Caco-2 (cell line): ENCODE results near the gene MCRIP2. TPM values are rescaled to one million over a fixed set of nuclear protein-coding genes. Genes with fewer than 3 reads are reported as not detected.

Experiments
- BruUV-seq: library from RNA; stranded (reverse); fragments of 400-500 nt; replicated peaks from 2 replicates; lab custom pipeline; 2021; lab: Mats Ljungman, UMichigan
- CTCF ChIA-PET: fragments of 300-600 bp; sonication (Branson Sonifier 250); formaldehyde crosslinking; loops from one replicate; lab custom pipeline; 2022; ENCODE audit warnings: antibody characterized with exemption; lab: Charles Lee
- POLR2A ChIA-PET: fragments of 300-600 bp; sonication (Branson Sonifier 250); formaldehyde crosslinking; loops from one replicate; lab custom pipeline; 2022; ENCODE audit warnings: antibody characterized with exemption; lab: Charles Lee
- DNase-seq, 2 experiments: peaks; one replicate each; pipeline versions ENCODE4 v3.0.0 to v3.0.0-alpha.2; 2020 to 2022
- H3K27me3 ChIP-seq: replicated peaks from 2 replicates; pipeline ENCODE4 v1.6.0; 2011; ENCODE audit warnings: low read length; ENCODE audit not compliant: control insufficient read depth, insufficient read depth
- H3K36me3 ChIP-seq: 2 replicates; pipeline ENCODE4 v1.5.1; 2011; ENCODE audit warnings: low read length; ENCODE audit not compliant: control insufficient read depth, insufficient read depth
- H3K4me1 ChIP-seq: fragments of 250-450 bp; sonication (Bioruptor Pico); 2 replicates; pipeline ENCODE4 v1.5.1; 2020; ENCODE audit warnings: mild to moderate bottlenecking
- H3K4me3 ChIP-seq: 2 replicates; pipeline ENCODE4 v1.5.1; 2011; ENCODE audit warnings: low read depth, mild to moderate bottlenecking, control low read depth, low read length
- H3K9me3 ChIP-seq: fragments of 250-450 bp; sonication (Bioruptor Pico); 2 replicates; pipeline ENCODE4 v1.5.1; 2020; ENCODE audit warnings: mild to moderate bottlenecking, moderate library complexity
- H3K27ac Mint-ChIP-seq: one replicate; pipeline ENCODE4 v1.8.0; 2022; ENCODE audit warnings: mixed read lengths; ENCODE audit not compliant: unreplicated experiment
- H3K27me3 Mint-ChIP-seq: one replicate; pipeline ENCODE4 v1.8.0; 2022; ENCODE audit warnings: mixed read lengths; ENCODE audit not compliant: insufficient read depth, unreplicated experiment
- H3K36me3 Mint-ChIP-seq: one replicate; pipeline ENCODE4 v1.8.0; 2022; ENCODE audit warnings: mild to moderate bottlenecking, mixed read lengths; ENCODE audit not compliant: insufficient read depth, unreplicated experiment
- H3K4me1 Mint-ChIP-seq: one replicate; pipeline ENCODE4 v1.8.0; 2022; ENCODE audit warnings: low read depth, mixed read lengths; ENCODE audit not compliant: unreplicated experiment
- H3K4me3 Mint-ChIP-seq: one replicate; pipeline ENCODE4 v1.8.0; 2022; ENCODE audit warnings: mild to moderate bottlenecking, moderate library complexity, mixed read lengths; ENCODE audit not compliant: unreplicated experiment
- H3K9me3 Mint-ChIP-seq: one replicate; pipeline ENCODE4 v1.8.0; 2022; ENCODE audit warnings: mixed read lengths; ENCODE audit not compliant: unreplicated experiment
- intact Hi-C: fragments of 100-400 bp; cut with micrococcal nuclease; formaldehyde crosslinking; loops from one replicate; pipeline ENCODE4 v1.10.0; 2022; ENCODE audit not compliant: unreplicated experiment
- total RNA-seq: library from RNA; stranded (reverse); gene quantifications from 2 replicates; pipeline ENCODE4 v1.2.3, GENCODE V29; 2022
- TF ChIP-seq, protein P1 (sequence below), 2 experiments: fragments of 200-600 bp in 1 of 2; IDR thresholded peaks; 1 replicate in 1 of 2; 2 replicates in 1 of 2; pipeline versions ENCODE4 v1.5.1 to v1.8.0; 2011 to 2022; ENCODE audit warnings: antibody characterized with exemption in 1 of 2, control low read depth in 1 of 2, inconsistent platforms in 1 of 2, low read depth in 1 of 2, low read length in 1 of 2, mild to moderate bottlenecking in 1 of 2, moderate library complexity in 1 of 2; ENCODE audit not compliant: insufficient read depth in 1 of 2, severe bottlenecking in 1 of 2, unreplicated experiment in 1 of 2

The MCRIP2 gene
- total RNA-seq, 1 experiment from 2014 or later = 33.0 TPM

DNA sequence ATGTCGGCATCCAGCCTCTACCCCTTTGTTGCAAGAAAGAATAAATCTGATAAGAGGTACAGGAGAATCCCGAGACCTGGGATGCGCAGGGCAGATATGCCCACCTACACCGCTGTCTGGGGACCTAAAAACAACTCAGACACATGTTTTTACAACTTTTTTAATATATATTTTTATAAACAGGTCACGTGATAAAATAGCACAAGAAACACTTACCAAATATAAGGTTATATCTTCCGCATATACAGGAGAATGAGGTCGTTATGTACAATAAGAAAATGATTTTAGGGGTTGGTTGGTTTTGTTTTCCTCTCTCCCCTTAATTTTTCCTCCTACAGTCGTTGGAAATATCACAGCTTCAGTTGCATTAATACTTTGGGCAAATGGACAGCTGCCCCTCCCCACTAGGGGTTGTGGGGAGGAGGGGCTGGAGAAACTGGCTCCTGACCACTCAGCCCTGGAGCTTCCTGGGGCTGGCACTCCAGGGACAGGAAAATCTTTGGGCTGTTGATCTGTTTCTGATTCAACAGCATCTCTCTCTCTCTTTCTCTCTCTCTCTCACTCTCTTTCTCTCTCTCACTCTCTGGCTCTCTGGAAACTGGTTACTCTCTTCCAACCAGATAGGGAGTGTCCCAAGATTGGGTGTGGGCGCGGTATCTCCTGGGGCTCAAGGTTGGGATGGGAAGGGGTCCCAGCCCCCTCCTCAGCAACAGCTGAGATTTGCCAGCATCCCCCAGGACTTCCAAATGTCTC, 50.9 kb downstream of the MCRIP2 start:
- no peaks in the 10 kb centered on the region for H3K9me3 ChIP-seq
- CTCF ChIA-PET = no interaction called here
- no peak overlapping the region for H3K4me3 ChIP-seq
- Mint-ChIP-seq H3K36me3 (peaks cover 20% of the 10 kb centered on the region), H3K4me1 (peaks cover 7% of the 10 kb centered on the region), H3K9me3 (no peaks in the 10 kb centered on the region), H3K27ac (no peak overlapping the region), H3K27me3 (no peaks in the 10 kb centered on the region), H3K4me3 (peak overlapping the region; percentile 30)
- DNase-seq = no peak
- no peaks in the 10 kb centered on the region for H3K36me3 ChIP-seq
- no peaks in the 10 kb centered on the region for H3K27me3 ChIP-seq
- BruUV-seq = no TSS peak
- TF ChIP-seq, protein P1, sequence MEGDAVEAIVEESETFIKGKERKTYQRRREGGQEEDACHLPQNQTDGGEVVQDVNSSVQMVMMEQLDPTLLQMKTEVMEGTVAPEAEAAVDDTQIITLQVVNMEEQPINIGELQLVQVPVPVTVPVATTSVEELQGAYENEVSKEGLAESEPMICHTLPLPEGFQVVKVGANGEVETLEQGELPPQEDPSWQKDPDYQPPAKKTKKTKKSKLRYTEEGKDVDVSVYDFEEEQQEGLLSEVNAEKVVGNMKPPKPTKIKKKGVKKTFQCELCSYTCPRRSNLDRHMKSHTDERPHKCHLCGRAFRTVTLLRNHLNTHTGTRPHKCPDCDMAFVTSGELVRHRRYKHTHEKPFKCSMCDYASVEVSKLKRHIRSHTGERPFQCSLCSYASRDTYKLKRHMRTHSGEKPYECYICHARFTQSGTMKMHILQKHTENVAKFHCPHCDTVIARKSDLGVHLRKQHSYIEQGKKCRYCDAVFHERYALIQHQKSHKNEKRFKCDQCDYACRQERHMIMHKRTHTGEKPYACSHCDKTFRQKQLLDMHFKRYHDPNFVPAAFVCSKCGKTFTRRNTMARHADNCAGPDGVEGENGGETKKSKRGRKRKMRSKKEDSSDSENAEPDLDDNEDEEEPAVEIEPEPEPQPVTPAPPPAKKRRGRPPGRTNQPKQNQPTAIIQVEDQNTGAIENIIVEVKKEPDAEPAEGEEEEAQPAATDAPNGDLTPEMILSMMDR (IDR thresholded peaks at IDR 0.05; ENCODE audit: insufficient read depth in 1 of 2, low read depth in 1 of 2, low read length in 1 of 2, severe bottlenecking in 1 of 2, unreplicated experiment in 1 of 2) = no peak
- POLR2A ChIA-PET = no interaction called here
- peaks cover 14% of the 10 kb centered on the region; the same call in 1 of the 2 replicates for H3K4me1 ChIP-seq
- intact Hi-C loops = no loop called here

GRCh38 chr16:693364-693763, 51.7 kb downstream of the MCRIP2 start:
- TF ChIP-seq, protein P1 (IDR thresholded peaks at IDR 0.05; ENCODE audit: insufficient read depth in 1 of 2, low read depth in 1 of 2, low read length in 1 of 2, severe bottlenecking in 1 of 2, unreplicated experiment in 1 of 2) = no peak
- intact Hi-C loops = no loop called here
- Mint-ChIP-seq H3K4me3 (peak overlapping the region; percentile 71), H3K27me3 (no peaks in the 10 kb centered on the region), H3K4me1 (peaks cover 7% of the 10 kb centered on the region), H3K36me3 (peaks cover 20% of the 10 kb centered on the region), H3K27ac (no peak overlapping the region), H3K9me3 (no peaks in the 10 kb centered on the region)
- no peaks in the 10 kb centered on the region for H3K9me3 ChIP-seq
- no peaks in the 10 kb centered on the region for H3K27me3 ChIP-seq
- no peak for DNase-seq
- H3K4me3 ChIP-seq = peak overlapping the region; percentile 51
- CTCF ChIA-PET = interaction anchor here (0.6 kb wide), 1 partner anchor 27 kb away, joined by 3 read pairs; no protein-coding TSS in a partner anchor
- POLR2A ChIA-PET = no interaction called here
- H3K36me3 ChIP-seq = no peaks in the 10 kb centered on the region
- H3K4me1 ChIP-seq = peaks cover 14% of the 10 kb centered on the region; the same call in 1 of the 2 replicates
- no TSS peak for BruUV-seq

GRCh38 chr16:693766-694165, 52.1 kb downstream of the MCRIP2 start:
- H3K9me3 Mint-ChIP-seq = no peaks in the 10 kb centered on the region
- no peak overlapping the region for H3K27ac Mint-ChIP-seq
- POLR2A ChIA-PET = interaction anchor here (2.0 kb wide), 1 partner anchor 28 kb away, joined by 7 read pairs; the partner anchor contains the start of gene ANTKMT
- H3K4me3 Mint-ChIP-seq = peak overlapping the region; percentile 71
- BruUV-seq = no TSS peak
- Histone ChIP-seq H3K36me3 (no peaks in the 10 kb centered on the region), H3K9me3 (no peaks in the 10 kb centered on the region), H3K27me3 (no peaks in the 10 kb centered on the region), H3K4me1 (peaks cover 14% of the 10 kb centered on the region; the same call in 1 of the 2 replicates), H3K4me3 (peak overlapping the region; percentile 51)
- CTCF ChIA-PET = interaction anchor here (0.6 to 1.0 kb wide), 2 partner anchors 26 kb away, joined by 3 read pairs; no protein-coding TSS in a partner anchor
- no peaks in the 10 kb centered on the region for H3K27me3 Mint-ChIP-seq
- intact Hi-C loops = no loop called here
- TF ChIP-seq, protein P1 (IDR thresholded peaks at IDR 0.05; ENCODE audit: insufficient read depth in 1 of 2, low read depth in 1 of 2, low read length in 1 of 2, severe bottlenecking in 1 of 2, unreplicated experiment in 1 of 2) = no peak
- peaks cover 20% of the 10 kb centered on the region for H3K36me3 Mint-ChIP-seq
- H3K4me1 Mint-ChIP-seq = peaks cover 7% of the 10 kb centered on the region
- no peak for DNase-seq
